Activated naive CD4-positive, alpha-beta T cell (primary cell): ENCODE data around the gene ATP8B4.
"Not testable (repeated sequence)": the region's sequence is repeated elsewhere in the genome, so short reads cannot be mapped to it uniquely, and the experiment has no call there.

Source experiments
- DNase-seq, 4 experiments: peaks; one replicate each; lab custom pipeline; 2025; lab: John Stamatoyannopoulos, UW

The ATP8B4 gene

DNA sequence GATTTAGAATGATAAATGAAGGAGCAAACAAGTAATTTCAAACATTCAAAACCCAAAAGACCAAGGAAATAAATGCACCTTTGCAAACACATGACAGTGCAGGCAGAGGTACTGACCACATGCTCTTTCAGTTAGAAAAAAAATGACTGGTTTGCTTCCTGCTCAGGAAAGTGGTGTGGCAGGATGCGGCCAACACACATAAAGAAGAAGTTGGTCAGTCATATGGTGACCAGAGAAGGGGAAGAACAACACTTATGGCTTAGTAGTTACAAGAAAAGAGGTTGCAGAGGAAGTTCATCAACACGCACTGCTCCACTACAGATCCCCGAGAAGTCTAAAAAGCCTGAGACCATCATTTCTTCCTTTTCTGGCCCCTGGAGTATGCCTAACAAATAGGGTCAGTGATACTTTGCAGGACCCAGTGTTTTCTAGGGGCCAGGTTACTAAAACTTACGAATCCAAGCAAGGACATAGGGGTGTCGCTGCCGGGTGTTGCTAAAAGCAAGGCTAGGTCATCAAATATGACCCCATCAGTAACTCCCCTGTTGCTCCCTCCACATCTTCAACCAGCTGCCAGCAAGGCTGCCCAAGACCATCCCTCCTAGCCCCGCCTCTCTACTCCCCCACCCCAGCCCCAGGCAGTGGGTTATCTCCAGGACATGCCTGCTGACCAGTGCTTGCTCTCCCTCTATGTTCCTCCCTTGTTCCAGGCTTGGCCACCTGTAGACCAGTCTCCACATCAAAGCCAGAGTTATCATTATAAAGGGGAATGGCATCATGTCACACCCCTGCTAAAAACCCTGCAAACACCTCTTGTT, 11.2 kb downstream of the ATP8B4 start:
- DNase-seq: no peak

DNA sequence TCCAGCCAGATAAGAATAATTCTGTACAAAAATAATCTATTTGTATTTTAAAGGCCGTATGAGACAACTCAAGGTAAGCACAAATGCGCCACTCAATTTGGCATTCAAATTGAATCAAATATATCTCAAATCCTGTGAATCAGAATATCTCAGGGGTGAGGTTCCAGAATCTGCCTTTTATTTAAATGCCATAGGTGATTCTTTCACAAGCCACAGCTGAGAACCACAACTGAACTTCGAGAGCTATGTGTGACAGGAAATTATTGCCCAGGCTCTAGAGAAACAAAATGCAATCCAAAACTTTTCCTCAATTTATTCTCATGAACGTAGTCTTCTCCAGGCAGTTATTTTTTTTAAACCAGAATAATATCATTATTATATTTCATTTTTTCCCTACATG, 11.9 kb downstream of the ATP8B4 start:
- DNase-seq: no peak

GRCh38 chr15:50106457-50106856, 12.6 kb downstream of the ATP8B4 start:
- DNase-seq: no peak

DNA sequence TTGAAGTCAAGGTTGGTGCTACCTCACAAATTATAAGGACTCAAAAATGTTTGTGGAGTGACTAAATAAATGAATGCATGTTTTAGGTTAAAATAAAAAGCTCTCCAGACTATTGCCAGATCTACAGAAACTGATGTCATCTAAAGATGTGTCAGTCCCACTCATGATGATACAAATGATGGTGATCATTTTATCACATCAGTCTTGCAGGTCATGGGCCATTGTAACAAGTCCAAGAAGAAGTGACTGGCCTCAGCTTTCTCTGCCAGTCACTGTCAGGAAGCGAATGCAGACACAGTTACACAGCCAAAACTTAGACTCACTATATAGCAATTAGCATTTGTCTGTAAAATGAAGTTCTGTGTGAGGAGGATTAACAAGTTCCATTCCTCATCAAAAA, 18.5 kb downstream of the ATP8B4 start:
- no peak for DNase-seq

DNA sequence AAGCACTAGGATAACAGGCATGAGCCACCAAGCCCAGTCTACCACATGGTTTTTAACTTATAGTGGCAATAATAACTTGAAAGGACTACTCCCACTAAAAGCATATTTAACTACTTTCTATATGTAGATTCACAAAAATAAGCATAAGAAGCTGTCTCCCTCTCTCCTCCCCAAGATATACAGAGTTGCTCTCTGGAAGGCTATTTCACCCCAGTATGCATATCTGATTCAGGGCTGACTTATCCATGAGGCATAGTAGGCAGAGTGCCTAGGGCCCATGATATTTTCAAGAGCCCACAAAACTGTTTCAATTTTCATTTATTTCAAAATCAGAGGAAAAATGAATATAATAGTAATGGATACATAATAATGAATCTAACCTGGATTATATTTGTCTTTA, 20.5 kb downstream of the ATP8B4 start:
- no peak for DNase-seq

DNA sequence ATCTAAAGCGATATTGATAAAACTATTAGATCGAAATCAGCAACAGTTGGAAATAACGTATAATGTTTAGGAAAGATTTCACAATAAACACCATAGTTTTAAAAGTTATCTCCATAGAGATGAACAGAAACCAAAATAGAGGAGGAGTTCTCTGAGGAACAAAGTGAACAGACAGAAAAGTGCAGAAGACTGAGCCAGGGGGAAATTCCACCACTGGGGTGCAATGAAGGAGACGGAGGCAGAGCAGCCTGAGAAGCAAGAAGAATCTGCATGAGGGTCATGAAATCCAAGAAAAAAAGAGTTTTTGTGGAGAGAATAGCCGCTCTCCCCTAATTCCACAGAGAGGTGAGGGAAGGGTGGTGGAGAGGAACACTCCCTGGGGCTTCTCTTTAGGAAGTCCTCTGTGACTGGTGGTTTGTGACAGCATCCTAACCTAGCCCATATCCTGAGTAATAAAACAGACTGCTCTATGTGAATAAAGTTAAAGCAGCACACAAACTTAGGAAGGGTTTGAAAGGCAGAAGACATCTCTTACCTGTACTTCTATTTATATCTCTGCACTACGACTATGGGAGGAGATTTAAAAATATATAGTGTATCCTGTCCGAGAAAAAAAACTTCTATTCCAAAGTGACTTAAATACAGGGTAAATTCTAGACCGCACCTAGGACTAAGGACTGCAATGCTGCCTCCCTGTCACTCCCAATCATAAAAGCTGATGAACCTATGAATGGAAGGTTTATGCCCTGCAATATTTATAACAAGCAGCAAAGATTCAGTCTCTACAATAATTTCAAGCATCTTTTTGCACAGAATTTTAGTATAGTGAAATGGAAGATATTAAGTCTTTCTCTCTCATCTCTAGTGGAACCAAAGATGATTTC, 22.9 kb downstream of the ATP8B4 start:
- DNase-seq: no peak

DNA sequence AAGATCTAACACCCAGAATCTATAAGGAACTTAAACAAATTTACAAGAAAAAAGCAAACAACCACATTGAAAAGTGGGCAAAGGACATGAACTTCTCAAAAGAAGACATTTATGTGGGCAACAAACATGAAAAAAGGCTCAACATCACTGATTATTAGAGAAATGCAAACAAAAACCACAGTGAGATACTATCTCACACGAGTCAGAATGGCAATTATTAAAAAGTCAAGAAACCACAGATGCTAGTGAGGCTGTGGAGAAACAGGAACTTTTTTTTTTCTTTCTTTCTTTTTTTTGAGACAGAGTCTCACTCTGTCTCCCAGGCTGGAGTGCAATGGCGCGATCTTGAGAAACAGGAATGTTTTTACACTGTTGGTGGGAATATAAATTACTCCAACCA, 29.6 kb downstream of the ATP8B4 start:
- not testable (repeated sequence) for DNase-seq

DNA sequence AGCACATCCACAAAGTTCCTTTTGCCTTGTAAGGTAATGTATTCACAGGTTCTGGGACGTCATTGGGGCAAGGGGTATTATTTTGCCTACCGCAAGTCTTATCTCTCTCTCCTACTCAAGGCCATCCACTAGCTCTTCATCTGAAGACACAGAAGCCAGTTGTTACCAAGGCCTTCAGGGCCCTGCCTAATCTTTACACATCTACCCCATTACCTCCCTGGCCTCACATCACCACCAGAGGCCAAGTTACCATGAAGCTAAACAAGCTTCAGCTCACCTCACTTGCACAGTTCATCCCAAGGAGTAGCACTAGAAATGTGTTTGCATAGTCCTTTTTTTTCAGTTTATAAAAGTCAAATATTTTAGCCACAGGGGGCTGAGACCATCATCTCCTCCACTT, 34.1 kb downstream of the ATP8B4 start:
- no peak for DNase-seq

GRCh38 chr15:50083424-50084025, 35.5 kb downstream of the ATP8B4 start:
- DNase-seq: no peak

GRCh38 chr15:50082066-50082465, 37.0 kb downstream of the ATP8B4 start:
- DNase-seq: no peak

DNA sequence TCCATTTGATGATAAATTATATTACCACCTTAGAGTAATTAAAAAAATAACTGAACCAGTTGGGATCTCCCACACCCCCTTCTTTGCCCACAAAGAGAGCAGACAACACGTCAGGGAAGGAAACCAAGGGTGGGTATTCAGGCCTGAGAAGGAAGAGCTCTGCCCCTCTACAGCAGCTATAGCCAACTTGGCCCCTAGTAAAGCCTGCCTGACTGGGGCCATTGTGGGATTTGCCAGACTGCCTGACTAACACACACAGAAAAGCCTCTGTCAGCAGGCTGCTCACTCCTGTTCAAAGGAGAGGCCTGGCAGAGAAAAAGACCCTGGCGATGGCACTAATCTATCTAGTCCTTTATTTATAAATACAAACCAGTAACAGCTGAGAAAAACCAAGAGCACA, 41.4 kb downstream of the ATP8B4 start:
- no peak for DNase-seq

DNA sequence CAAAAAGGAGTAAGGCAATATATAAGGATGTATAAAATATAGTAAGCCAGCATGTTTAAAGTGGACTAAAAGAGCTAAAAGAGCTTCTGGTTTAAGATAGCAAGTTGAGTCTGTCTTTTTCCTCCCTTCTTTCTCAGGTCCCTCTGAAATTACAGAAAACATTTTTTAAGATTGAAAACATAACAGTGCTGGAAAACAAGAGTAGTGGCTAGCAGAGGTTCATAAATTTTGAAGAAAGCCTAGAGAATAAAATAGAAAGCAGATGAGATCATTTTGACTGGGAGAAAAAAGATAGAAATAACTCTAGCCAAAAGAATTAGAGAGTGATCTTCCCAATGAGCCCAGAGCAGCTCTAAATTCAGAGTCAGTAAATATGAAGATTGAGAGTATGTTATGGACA, 41.9 kb downstream of the ATP8B4 start:
- DNase-seq: no peak

GRCh38 chr15:50075319-50075718, 43.7 kb downstream of the ATP8B4 start:
- DNase-seq: no peak

- DNase-seq: no peak
Measured at GRCh38 chr15:50071551-50072258, 47.3 kb downstream of the ATP8B4 start.

DNA sequence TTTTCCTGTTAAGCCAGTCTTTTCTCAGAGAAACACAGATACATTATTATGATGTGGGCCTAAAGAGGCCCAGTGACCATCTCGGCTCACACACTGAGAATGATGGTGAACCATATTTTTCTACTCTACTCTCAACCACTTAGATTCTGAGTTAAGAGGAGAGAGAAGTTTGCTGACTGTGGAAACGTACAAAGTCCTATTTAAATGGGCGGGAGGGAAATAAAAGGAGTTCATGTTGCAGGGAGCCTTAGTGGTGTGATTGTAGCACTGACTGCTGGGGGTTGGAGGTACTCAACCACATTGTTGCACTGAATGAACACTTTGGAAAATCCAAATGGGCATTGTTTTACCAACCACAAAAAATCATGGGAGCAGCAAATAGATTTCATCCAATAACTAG, 51.0 kb downstream of the ATP8B4 start:
- no peak for DNase-seq

DNA sequence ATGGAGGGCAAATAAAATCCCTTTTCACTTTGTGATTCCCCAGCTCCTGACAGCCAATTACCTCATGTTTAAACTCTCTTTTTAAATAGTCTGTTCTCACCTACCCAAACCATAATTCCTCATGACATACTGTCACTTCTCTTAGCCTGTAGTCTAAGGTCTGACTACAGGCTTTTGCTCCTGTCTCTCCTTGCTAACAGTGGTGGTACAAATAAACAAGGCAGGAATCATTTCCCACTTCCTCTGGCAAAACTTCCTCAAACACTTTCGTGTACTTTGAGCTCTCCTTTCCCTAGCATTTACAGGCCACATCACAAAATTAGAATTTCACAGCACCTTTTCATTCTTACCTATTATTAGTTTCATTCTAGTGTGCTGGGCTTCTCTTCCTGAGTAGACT, 51.8 kb downstream of the ATP8B4 start:
- no peak for DNase-seq

DNA sequence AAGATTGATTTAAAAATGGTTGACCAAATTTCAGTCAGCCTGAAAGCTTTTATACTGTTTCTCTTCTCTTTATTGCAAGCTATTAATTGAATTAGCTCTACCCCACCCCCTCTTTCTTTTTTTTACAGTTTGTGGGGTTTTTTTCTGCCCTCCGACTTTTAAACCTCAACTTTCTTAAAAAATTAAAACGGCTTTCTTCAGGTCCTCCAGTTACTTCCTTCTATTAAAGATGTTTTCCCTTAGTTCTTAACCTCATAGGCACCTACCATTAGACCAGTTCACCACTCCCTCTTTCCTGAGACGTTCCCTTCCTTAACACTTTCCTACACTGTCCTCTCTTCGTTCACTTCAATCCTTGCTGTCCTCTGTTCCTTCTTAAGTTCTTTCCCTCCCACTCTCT, 52.4 kb downstream of the ATP8B4 start:
- DNase-seq: no peak

DNA sequence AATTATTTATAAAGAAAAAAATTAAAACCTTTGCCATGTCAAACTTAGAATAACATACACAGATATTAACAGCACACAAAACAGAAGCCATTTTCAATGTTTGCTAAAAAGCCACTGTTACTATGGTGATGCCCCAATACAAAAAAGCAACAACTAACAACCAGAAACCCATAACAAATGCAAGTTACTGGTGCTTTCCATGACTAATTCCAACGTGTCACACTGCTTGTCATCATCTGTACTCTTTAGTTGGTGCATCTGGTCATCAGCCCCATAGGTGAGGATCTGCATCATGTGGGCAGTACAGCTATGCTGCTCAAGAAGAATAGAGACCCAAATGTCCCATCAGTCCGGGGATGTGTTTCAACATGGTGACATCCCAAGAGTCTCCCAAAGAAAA, 52.8 kb downstream of the ATP8B4 start:
- no peak for DNase-seq

DNA sequence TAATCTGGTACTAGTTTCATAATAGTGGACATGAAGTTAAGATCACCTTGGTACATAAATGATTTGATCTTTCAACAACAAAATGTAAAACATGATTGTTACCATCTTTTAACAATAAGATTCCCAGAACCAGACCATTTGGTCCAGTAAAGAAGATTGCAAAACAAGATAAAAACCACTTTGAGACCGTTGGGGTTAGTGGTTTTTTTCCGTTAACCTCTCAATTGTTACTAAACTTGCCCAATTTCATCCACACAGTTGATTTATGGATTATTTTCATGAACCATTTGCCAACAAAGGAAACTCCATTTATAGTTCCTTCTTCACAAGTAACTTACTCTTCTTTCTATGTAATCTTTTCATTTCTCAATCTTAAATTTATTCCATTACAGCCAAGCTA, 53.8 kb downstream of the ATP8B4 start:
- no peak for DNase-seq

- no peak for DNase-seq
Measured at GRCh38 chr15:50064673-50065072, 54.4 kb downstream of the ATP8B4 start.

DNA sequence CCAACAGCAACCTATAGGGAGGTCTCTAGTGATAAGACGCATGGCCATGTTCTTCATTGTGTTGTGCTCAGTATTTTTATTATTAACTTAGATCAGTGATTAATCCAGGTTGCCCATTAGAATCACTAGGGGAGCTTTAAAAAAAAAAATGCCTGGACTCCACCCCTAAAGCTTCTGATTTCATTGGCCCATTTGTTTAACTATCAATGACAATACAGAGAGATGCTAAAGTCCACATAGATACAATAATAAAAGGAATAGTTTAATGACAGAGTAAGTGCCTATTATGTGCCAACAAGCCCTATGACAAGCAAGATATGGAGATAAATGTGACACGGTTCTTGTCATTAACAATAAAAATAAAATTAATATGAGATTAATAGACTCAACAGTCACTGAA, 55.8 kb downstream of the ATP8B4 start:
- no peak for DNase-seq

- no peak for DNase-seq
Measured at GRCh38 chr15:50061503-50061902, 57.5 kb downstream of the ATP8B4 start.
